ENCODE results near the gene CLPTM1. TPM values are rescaled to one million over a fixed set of nuclear protein-coding genes. Genes with fewer than 3 reads are reported as not detected.
A peak's percentile ranks its signal among the peaks of the same experiment; 100 is the strongest.

CLPTM1 gene
- total and polyA plus RNA-seq, 9 donors: 36.4 to 103 (median 81.6) TPM

GRCh38 chr19:45030825-45031224 lies 75.6 kb downstream of the CLPTM1 start:
- no peaks in the 10 kb centered on the region for H3K4me1 ChIP-seq (ENCODE audit: insufficient read depth)
- no peak for DNase-seq
- H3K27ac ChIP-seq: no peak overlapping the region
- H3K27me3 ChIP-seq: no peaks in the 10 kb centered on the region
- no peak overlapping the region for H3K4me3 ChIP-seq
- TF ChIP-seq CTCF (IDR thresholded peaks at IDR 0.05) (no peak), POLR2A (IDR thresholded peaks at IDR 0.05) (no peak), EP300 (IDR thresholded peaks at IDR 0.05) (no peak)
- H3K36me3 ChIP-seq: no peaks in the 10 kb centered on the region
- intact Hi-C loops (cut with DNase I): no loop called here
- no peaks in the 10 kb centered on the region for H3K9me3 ChIP-seq
- WGBS, 3 donors: 95 to 97% (median 95%) methylated on average over 6 of the region's 6 CpGs

- Histone ChIP-seq H3K36me3 (no peaks in the 10 kb centered on the region), H3K27ac (no peak overlapping the region), H3K4me1 (ENCODE audit: insufficient read depth) (no peaks in the 10 kb centered on the region), H3K4me3 (no peak overlapping the region), H3K9me3 (no peaks in the 10 kb centered on the region), H3K27me3 (no peaks in the 10 kb centered on the region)
- DNase-seq: no peak
- TF ChIP-seq EP300 (IDR thresholded peaks at IDR 0.05) (no peak), CTCF (IDR thresholded peaks at IDR 0.05) (no peak), POLR2A (IDR thresholded peaks at IDR 0.05) (no peak)
- WGBS, 3 donors: 75 to 86% (median 75%) methylated on average over 18 of the region's 18 CpGs
- intact Hi-C loops (cut with DNase I): no loop called here
These were observed 77.2 kb downstream of the CLPTM1 start for GRCh38 chr19:45032421-45032820.

- DNase-seq: no peak
- Histone ChIP-seq H3K4me1 (ENCODE audit: insufficient read depth) (peaks cover 6% of the 10 kb centered on the region), H3K36me3 (no peaks in the 10 kb centered on the region), H3K27me3 (no peaks in the 10 kb centered on the region), H3K27ac (no peak overlapping the region), H3K4me3 (no peak overlapping the region), H3K9me3 (no peaks in the 10 kb centered on the region)
- no peak for TF ChIP-seq POLR2A (IDR thresholded peaks at IDR 0.05)
- no peak for TF ChIP-seq CTCF (IDR thresholded peaks at IDR 0.05)
- no peak for TF ChIP-seq EP300 (IDR thresholded peaks at IDR 0.05)
- intact Hi-C loops (cut with DNase I): no loop called here
- WGBS, 3 donors: 95 to 98% (median 97%) methylated on average over 6 of the region's 6 CpGs
These were observed 80.6 kb downstream of the CLPTM1 start for GRCh38 chr19:45035755-45036154.

- peak in 4 of 5 donors; percentile 24 to 49 (median 46) for DNase-seq
- TF ChIP-seq EP300 (IDR thresholded peaks at IDR 0.05) (no peak), CTCF (IDR thresholded peaks at IDR 0.05) (no peak), POLR2A (IDR thresholded peaks at IDR 0.05) (no peak)
- 85 to 88% (median 86%) methylated on average over 33 to 37 of the region's 37 CpGs for WGBS, 3 donors
- Histone ChIP-seq H3K36me3 (no peaks in the 10 kb centered on the region), H3K9me3 (no peaks in the 10 kb centered on the region), H3K4me1 (ENCODE audit: insufficient read depth) (peaks cover 6% of the 10 kb centered on the region), H3K4me3 (no peak overlapping the region), H3K27me3 (no peaks in the 10 kb centered on the region), H3K27ac (no peak overlapping the region)
- intact Hi-C loops (cut with DNase I): no loop called here
These were observed 82.4 kb downstream of the CLPTM1 start for GRCh38 chr19:45037393-45038169.

Measured in ovary (tissue), 9 donors.